Vagina (tissue), 2 donors: ENCODE data around the gene CAST. TPM values are rescaled to one million over a fixed set of nuclear protein-coding genes. Genes with fewer than 3 reads are reported as not detected.

Source experiments
- DNase-seq, 2 donors: peaks; one replicate each; pipeline ENCODE4 v3.0.0-alpha.2; 2017; ENCODE audit errors: extremely low spot score in 2 of 2
- H3K27ac ChIP-seq: fragments of 200-600 bp; sonication (generic); one replicate; pipeline ENCODE4 v1.5.1; 2019
- H3K27me3 ChIP-seq: fragments of 200-600 bp; sonication (generic); one replicate; pipeline ENCODE4 v1.5.1; 2019
- H3K36me3 ChIP-seq, 2 donors: fragments of 200-600 bp; sonication (generic); one replicate each; pipeline ENCODE4 v1.5.1; 2017 to 2019
- H3K4me1 ChIP-seq: fragments of 200-600 bp; sonication (generic); one replicate; pipeline ENCODE4 v1.5.1; 2019
- H3K4me3 ChIP-seq, 2 donors: fragments of 200-600 bp; sonication (generic); 1 replicate in 1 of 2; 2 replicates in 1 of 2; pipeline ENCODE4 v1.5.1; 2016 to 2019
- H3K9me3 ChIP-seq: fragments of 200-600 bp; sonication (generic); one replicate; pipeline ENCODE4 v1.5.1; 2019
- POLR2A ChIP-seq, 2 donors: fragments of 450-650 bp; IDR thresholded peaks; one replicate each; pipeline ENCODE4 v1.6.1; 2017; ENCODE audit warnings: antibody characterized with exemption in 2 of 2, mild to moderate bottlenecking in 2 of 2, moderate library complexity in 2 of 2
- POLR2AphosphoS5 ChIP-seq, 2 donors: sonication (generic); formaldehyde crosslinking; IDR thresholded peaks; one replicate each; pipeline ENCODE4 v1.9.0; 2017; ENCODE audit warnings: antibody characterized with exemption in 2 of 2, mild to moderate bottlenecking in 2 of 2, low read depth in 1 of 2; ENCODE audit not compliant: insufficient read depth in 1 of 2
- intact Hi-C: fragments of 100-400 bp; cut with DNase I; formaldehyde crosslinking; loops from one replicate; pipeline ENCODE4 v1.15.1; 2023
- total RNA-seq: library from RNA; depleted of rRNA; stranded (reverse); fragments of >200 nt; gene quantifications from one replicate; pipeline ENCODE4 v1.2.3, GENCODE V29; 2016
- TF ChIP-seq, protein P1 (sequence below), 3 experiments: fragments of 450-650 bp in 2 of 3; fragments of 200-600 bp in 1 of 3; sonication (generic) in 1 of 3; IDR thresholded peaks; one replicate each; pipeline ENCODE4 v1.5.1; 2017 to 2019; ENCODE audit warnings: antibody characterized with exemption in 3 of 3, mild to moderate bottlenecking in 2 of 3, moderate library complexity in 2 of 3

CAST gene
- total RNA-seq, 1 donor from 2014 or later = 309 TPM

DNA sequence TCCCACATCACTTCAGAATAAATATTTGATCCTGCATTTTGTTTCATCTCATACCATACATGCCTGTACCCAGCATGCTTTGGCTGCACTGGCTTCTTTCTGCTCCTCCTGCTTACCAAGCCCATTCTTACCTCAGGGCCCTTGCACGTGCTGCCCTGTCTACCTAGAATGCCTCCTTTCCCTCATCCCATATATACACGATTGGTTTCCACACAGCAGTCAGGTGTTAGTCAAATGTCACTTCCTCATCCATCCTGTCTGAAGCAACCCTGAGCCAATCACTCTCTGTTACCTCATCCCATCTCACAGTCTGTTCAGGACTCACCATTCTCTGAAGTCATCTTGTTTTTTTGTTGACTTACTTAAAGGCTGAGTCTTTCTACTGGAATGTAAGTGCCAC is 30.3 kb downstream of the CAST start:
- Histone ChIP-seq H3K9me3 (no peaks in the 10 kb centered on the region), H3K27ac (peak overlapping the region; percentile 49), H3K36me3 (peaks cover 0 to 14% of the 10 kb centered on the region in 2 donors), H3K4me3 (no peak overlapping the region), H3K27me3 (no peaks in the 10 kb centered on the region), H3K4me1 (peaks cover 17% of the 10 kb centered on the region)
- intact Hi-C loops = no loop called here
- no peak for DNase-seq
- TF ChIP-seq, protein P1, sequence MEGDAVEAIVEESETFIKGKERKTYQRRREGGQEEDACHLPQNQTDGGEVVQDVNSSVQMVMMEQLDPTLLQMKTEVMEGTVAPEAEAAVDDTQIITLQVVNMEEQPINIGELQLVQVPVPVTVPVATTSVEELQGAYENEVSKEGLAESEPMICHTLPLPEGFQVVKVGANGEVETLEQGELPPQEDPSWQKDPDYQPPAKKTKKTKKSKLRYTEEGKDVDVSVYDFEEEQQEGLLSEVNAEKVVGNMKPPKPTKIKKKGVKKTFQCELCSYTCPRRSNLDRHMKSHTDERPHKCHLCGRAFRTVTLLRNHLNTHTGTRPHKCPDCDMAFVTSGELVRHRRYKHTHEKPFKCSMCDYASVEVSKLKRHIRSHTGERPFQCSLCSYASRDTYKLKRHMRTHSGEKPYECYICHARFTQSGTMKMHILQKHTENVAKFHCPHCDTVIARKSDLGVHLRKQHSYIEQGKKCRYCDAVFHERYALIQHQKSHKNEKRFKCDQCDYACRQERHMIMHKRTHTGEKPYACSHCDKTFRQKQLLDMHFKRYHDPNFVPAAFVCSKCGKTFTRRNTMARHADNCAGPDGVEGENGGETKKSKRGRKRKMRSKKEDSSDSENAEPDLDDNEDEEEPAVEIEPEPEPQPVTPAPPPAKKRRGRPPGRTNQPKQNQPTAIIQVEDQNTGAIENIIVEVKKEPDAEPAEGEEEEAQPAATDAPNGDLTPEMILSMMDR (IDR thresholded peaks at IDR 0.05) = no peak
- TF ChIP-seq POLR2AphosphoS5 (IDR thresholded peaks at IDR 0.05; ENCODE audit: insufficient read depth in 1 of 2, low read depth in 1 of 2) (peak in 1 of 2 donors; percentile 49), POLR2A (IDR thresholded peaks at IDR 0.05) (no peak)

DNA sequence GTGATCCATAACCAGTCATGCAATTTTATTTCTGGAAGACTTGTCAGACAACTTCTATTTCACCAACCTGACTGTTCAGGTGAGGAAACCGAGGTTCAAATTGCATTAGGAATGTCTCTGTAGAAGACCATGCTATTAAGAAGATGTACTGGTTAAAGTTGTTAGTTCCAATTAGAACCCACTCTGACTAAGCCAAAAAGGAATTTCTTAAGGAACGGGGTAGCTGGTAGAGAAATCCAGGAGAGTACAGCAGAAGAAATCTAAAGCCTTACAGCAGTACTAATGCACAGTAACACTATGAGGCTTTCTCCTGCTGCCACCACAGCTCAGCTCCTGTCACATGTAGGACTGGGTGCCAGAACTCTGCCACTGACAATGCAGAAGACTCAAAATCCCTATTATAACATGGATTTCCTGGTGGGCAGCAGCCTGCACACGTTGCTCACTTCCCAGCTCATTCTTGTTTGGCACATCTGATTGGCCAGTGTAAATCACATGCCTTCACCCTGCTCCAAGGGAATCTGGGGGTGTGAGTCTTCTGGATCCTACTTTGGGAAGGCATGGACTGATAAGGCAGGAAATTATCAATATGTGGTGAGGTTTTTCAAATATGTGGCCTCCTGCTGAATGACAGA is 37.1 kb downstream of the CAST start:
- H3K9me3 ChIP-seq = no peaks in the 10 kb centered on the region
- peaks cover 32% of the 10 kb centered on the region for H3K4me1 ChIP-seq
- intact Hi-C loops = no loop called here
- no peak overlapping the region for H3K4me3 ChIP-seq
- no peak for DNase-seq
- H3K27ac ChIP-seq = no peak overlapping the region
- no peaks in the 10 kb centered on the region for H3K27me3 ChIP-seq
- TF ChIP-seq, protein P1 (IDR thresholded peaks at IDR 0.05) = no peak
- TF ChIP-seq POLR2A (IDR thresholded peaks at IDR 0.05) = no peak
- no peak for TF ChIP-seq POLR2AphosphoS5 (IDR thresholded peaks at IDR 0.05; ENCODE audit: insufficient read depth in 1 of 2, low read depth in 1 of 2)
- peaks cover 0 to 20% of the 10 kb centered on the region in 2 donors for H3K36me3 ChIP-seq

DNA sequence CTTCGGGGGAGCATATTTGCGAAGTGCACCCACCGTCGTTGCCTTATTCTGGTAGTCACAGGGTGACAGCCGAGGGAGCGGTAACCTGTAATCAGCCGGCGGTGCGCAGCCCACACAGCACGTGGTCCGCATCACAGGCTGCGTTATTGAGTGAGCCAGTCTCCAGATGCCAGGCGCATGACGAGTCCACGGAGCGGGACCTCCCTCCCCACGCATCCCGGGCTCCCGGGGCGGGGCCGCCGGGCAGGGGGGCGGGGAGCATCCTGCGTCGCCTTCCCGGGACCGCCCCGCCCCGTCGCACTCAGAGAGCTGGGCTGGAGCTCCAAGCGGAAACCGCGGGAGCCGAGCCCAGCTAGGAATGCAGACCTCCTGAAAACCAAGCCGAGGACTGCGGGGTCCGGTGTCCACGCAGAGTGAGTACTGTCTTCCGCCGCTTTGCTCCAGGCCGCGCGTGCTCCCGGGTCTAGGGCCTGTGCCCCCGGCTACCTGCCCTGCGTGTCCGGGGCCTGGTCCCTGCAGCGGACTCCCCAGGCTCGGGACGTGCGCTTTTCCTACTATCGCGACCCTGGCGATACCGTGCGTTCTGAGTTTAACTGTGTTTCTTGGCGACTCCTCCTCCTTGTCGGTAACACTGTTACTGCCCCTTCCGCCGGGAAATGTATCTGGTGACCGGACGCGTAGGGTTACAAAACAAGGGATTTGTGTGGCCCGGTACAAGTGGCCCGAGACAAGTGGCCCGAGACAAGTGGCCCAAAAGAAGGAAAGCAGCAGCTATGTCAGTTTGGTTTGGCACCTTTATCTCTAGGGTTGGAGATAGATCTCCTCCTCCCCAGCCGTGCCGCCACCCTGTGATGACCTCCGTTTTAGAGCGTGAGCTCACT is 40.6 kb downstream of the CAST start:
- TF ChIP-seq, protein P1 (IDR thresholded peaks at IDR 0.05) = no peak
- TF ChIP-seq POLR2A (IDR thresholded peaks at IDR 0.05) (peak in 1 of 2 donors; percentile 39), POLR2AphosphoS5 (IDR thresholded peaks at IDR 0.05; ENCODE audit: insufficient read depth in 1 of 2, low read depth in 1 of 2) (peak; percentile 84 to 95)
- Histone ChIP-seq H3K27ac (peak overlapping the region; percentile 95), H3K27me3 (no peaks in the 10 kb centered on the region), H3K9me3 (no peaks in the 10 kb centered on the region), H3K4me1 (peaks cover 58% of the 10 kb centered on the region), H3K4me3 (peak overlapping the region; percentile 63 to 72), H3K36me3 (peaks cover 0 to 6% of the 10 kb centered on the region in 2 donors)
- intact Hi-C loops = no loop called here
- DNase-seq = peak in 1 of 2 donors; percentile 98

DNA sequence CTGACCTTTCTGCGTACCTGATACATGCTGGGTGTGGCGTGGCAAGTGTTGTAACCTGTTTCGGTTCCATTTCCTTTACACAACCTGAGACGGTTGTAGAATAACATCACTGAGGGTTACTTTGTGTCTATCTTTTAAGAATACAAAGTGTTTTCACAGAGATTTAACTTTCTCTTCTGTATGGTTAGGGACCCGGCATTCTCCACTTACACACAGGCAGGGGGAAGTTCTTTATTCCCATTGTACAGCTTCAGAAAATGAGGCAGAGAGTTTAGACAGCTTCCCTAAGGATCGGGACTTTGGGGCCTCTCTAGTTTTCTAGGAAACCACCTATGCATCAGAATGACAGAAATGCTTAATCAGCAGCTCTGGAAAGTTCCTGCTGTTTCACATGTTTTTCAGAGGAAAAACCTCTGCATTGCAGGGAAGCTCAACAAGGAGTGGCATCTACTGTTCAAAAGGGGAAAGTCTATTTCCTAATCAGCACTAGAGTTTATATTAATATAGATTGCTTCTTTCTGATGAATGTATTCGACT is 41.3 kb downstream of the CAST start:
- intact Hi-C loops = no loop called here
- Histone ChIP-seq H3K4me3 (peak overlapping the region; percentile 63 to 72), H3K27me3 (no peaks in the 10 kb centered on the region), H3K36me3 (no peaks in the 10 kb centered on the region), H3K4me1 (peaks cover 65% of the 10 kb centered on the region), H3K27ac (peak overlapping the region; percentile 95), H3K9me3 (no peaks in the 10 kb centered on the region)
- TF ChIP-seq POLR2A (IDR thresholded peaks at IDR 0.05) (no peak), POLR2AphosphoS5 (IDR thresholded peaks at IDR 0.05; ENCODE audit: insufficient read depth in 1 of 2, low read depth in 1 of 2) (peak in 1 of 2 donors; percentile 14)
- DNase-seq = no peak

DNA sequence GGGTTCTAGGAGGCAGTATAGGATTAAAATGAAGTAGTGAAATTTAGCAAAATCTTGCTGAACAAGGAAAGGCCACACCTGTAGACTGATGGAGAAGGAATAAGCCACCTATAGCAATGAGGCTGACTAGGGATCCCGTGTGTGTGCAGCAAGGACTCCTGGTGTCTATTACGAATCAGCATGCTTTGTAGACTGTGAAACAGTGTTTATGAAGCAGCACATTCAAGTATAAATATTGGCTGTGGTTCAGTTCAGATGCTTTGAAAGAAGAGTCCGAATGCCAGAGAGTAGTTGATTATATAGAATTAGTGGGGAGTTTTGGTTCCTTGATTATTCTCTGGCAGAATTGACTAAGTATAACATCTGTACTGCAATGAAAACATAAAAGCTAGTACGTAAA is 41.8 kb downstream of the CAST start:
- H3K4me1 ChIP-seq = peaks cover 70% of the 10 kb centered on the region
- peak overlapping the region; percentile 95 for H3K27ac ChIP-seq
- no peak for DNase-seq
- intact Hi-C loops = no loop called here
- H3K36me3 ChIP-seq = no peaks in the 10 kb centered on the region
- no peaks in the 10 kb centered on the region for H3K9me3 ChIP-seq
- TF ChIP-seq POLR2AphosphoS5 (IDR thresholded peaks at IDR 0.05; ENCODE audit: insufficient read depth in 1 of 2, low read depth in 1 of 2) = no peak
- TF ChIP-seq, protein P1 (IDR thresholded peaks at IDR 0.05) = no peak
- no peak for TF ChIP-seq POLR2A (IDR thresholded peaks at IDR 0.05)
- peak overlapping the region in 1 of 2 donors; percentile 72 for H3K4me3 ChIP-seq
- no peaks in the 10 kb centered on the region for H3K27me3 ChIP-seq
